Astrocyte of the cerebellum (primary cell): ENCODE results near the gene HCN3.
"Not testable (repeated sequence)": the region's sequence is repeated elsewhere in the genome, so short reads cannot be mapped to it uniquely, and the experiment has no call there.

Source experiments
- DNase-seq: peaks from one replicate; pipeline ENCODE4 v3.0.0-alpha.2; 2011; ENCODE audit warnings: low read depth
- H3K4me3 ChIP-seq: 2 replicates; pipeline ENCODE4 v1.5.1; 2011; ENCODE audit warnings: mild to moderate bottlenecking, low read depth, low read length, moderate library complexity
- CTCF ChIP-seq: IDR thresholded peaks from 2 replicates; pipeline ENCODE4 v1.5.1; 2012; ENCODE audit warnings: low read length, low read depth, moderate library complexity, mild to moderate bottlenecking; ENCODE audit errors: missing control alignments
- in situ Hi-C: cut with HindIII; loops from 2 replicates; pipeline ENCODE4 v1.10.0; 2017; ENCODE audit warnings: low sequenced_read_pairs

Gene HCN3

GRCh38 chr1:155277070-155277901 lies at the start of gene HCN3:
Gene HCN3 (plus strand): TSS chr1:155277463. CDS start chr1:155277591, 128 bp downstream.
- DNase-seq: peak; percentile 87
- TF ChIP-seq CTCF: peak; percentile 36
- H3K4me3 ChIP-seq: peak within 1 kb of the TSS; percentile 60
- in situ Hi-C loops: no loop called here

GRCh38 chr1:155228096-155228427 lies 49.2 kb upstream of the HCN3 start:
- in situ Hi-C loops: no loop called here
- TF ChIP-seq CTCF: no peak
- H3K4me3 ChIP-seq: peak overlapping the region; percentile 69
- no peak for DNase-seq

- in situ Hi-C loops, H3K4me3 ChIP-seq, DNase-seq: not testable (repeated sequence)
Measured at GRCh38 chr1:155231302-155231701, 46.0 kb upstream of the HCN3 start.

GRCh38 chr1:155232001-155232978 lies 45.0 kb upstream of the HCN3 start:
- in situ Hi-C loops, H3K4me3 ChIP-seq, DNase-seq: not testable (repeated sequence)

GRCh38 chr1:155233502-155233901 lies 43.8 kb upstream of the HCN3 start:
- H3K4me3 ChIP-seq, DNase-seq, in situ Hi-C loops: not testable (repeated sequence)

- H3K4me3 ChIP-seq, DNase-seq, in situ Hi-C loops: not testable (repeated sequence)
Measured at GRCh38 chr1:155235375-155235774, 41.9 kb upstream of the HCN3 start.

GRCh38 chr1:155236451-155236850 lies 40.8 kb upstream of the HCN3 start:
- no peak overlapping the region for H3K4me3 ChIP-seq
- no peak for TF ChIP-seq CTCF
- in situ Hi-C loops: no loop called here
- DNase-seq: no peak

- in situ Hi-C loops: no loop called here
- DNase-seq: peak; percentile 63
- peak overlapping the region; percentile 47 for H3K4me3 ChIP-seq
- TF ChIP-seq CTCF: no peak
Measured at GRCh38 chr1:155241069-155241679, 36.1 kb upstream of the HCN3 start.
